ENCODE measurements around the gene RYR3. TPM values are rescaled to one million over a fixed set of nuclear protein-coding genes. Genes with fewer than 3 reads are reported as not detected.

Gene RYR3
- polyA plus RNA-seq, 5 donors: 6.2 to 12.0 (median 11.2) TPM

GRCh38 chr15:33872416-33873106 lies 561.8 kb downstream of the RYR3 start:
- no peak for DNase-seq

DNA sequence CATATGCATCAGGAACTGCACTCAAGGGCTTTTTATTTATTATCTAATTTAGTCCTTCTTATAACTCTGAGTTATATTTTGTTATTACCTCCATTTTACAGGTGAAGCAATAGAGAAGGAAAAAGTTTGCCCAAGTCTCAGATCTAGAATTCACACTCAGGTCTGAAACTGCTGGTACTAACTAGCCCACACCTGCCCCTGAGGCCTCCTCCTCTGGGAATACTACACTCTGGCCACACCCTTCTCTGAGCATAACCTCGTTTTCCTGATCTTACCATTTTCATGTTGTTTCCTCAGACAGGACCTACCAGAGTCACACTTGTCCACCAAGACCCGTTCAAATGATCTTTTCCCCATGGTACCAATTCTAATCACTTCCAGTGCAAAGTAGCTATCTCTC lies 563.4 kb downstream of the RYR3 start:
- DNase-seq: no peak

- DNase-seq: no peak
Measured at GRCh38 chr15:33882921-33883320, 572.2 kb downstream of the RYR3 start.

DNA sequence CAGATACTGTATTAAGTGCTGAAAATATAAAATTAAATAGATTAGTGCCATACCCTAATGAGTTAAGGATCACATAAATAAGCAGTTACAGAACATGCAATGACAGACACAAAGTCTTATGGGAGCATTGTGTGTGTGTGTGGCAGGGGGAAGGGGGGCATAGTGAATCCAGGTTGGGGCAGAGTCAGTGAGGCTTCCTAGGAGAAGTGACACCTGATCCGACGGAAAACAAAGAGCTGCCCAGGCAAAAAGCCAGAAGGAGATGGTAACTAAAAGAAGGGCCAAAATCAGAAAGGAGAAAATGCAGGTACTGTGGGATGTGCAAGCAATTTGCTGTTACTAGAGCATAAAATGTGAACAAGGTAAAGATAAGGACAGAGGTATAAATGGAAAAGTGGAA lies 577.4 kb downstream of the RYR3 start:
- DNase-seq: no peak

DNA sequence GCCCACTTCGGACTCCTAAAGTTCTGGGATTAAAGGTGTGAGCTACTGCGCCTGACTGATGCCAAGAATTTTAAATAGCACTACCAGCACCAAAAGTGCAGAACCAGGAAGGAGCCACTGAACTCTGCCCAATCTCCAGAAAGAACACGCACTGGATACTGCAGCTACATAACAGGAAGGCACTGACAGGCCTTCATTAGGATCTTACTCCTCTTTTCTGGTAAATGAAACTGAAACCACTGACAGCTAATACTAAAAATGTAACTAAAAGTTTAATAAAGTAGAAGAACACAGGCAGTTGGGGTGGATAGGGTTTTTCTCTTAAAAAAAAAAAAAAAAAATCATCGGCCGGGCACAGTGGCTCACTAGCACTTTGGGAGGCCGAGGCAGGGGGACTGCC lies 583.4 kb downstream of the RYR3 start:
- no peak for DNase-seq

DNA sequence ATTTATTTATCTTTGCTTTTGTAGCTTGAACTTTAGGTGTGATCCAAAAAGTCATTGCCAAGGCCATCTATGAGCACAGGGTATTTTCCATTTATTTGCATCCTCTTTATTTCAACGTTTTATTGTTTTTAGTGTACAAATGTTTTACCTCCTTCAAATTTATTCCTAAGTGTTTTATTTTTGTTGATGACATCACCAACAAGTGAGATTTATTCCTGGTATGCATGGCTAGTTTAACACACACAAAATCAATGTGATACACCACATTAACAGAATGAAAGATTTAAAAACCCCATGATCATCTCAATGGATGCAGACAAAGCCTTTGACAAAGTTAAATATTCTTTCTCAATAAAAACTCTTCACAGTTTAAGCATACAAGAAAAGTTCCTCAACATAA lies 591.3 kb downstream of the RYR3 start:
- DNase-seq: no peak

DNA sequence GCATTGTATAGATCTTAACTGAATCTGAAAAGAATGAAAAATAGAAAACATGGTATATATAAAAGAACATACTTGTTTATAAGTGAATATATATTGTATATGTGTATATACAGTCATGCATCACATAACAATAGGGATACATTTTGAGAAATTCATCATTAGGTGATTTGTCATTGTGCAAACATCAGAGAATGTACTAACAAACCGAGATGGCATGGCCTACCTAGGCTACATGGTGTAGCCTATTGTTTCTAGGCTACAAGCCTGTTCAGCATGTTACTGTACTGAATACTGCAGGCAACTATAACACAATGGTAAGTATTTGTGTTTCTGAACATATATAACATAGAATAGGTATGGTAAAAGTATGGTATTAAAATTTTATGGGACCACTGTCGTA lies 592.9 kb downstream of the RYR3 start:
- no peak for DNase-seq

DNA sequence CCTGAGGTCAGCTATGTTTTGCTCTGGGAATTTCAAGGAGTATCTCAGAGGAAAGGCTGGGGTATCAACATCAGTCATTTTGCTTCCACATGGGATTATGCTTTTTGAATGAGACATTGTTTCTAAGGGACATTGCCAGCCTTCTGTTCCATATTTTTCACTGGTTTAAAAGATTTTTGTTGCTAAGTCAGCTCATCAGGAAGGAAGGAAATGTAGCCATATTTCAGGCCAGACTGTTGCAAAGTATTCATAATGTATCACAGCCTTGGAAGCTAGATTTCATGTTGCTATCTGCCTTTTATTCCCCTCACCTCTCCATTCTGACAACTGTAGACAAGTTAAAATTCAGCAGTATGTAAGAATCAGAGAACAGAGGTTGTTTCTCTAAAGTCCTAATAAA lies 596.6 kb downstream of the RYR3 start:
- DNase-seq: peak in 1 of 2 donors; percentile 5

DNA sequence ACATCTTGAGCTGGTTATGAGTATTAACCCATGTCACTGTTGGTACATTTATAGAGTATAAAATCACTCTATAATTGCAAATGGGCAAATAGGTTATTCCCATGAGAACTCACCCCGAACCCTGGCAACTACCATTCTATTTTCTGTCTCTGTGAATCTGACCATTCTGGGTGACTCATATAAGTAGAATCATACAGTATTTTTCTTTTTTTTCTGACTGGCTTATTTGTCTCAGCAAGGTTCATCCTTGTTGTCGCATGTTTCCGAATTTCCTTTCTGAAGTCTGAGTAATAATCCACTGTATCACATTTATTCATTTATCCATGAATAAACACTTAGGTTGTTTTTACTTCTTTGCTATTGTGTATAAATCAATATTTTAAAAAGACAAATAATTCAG lies 597.6 kb downstream of the RYR3 start:
- no peak for DNase-seq

DNA sequence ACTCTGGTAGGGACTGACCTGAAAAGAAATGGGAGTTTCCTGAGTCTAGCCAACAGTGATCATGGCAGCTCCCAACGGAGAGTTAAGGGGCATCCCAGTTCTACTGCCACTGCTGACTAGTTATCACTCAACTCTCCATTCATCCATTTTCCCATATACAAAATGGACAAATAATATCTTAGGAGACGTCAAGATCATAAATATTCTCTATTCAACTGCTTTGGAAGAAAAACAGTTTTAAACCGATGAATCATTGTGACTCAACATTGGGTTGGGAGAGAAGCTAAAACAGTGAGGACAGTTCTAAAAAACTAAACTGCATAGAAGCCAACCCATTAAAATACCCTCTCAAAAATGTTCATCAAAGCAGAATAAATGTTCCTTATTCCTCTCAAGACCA lies 600.0 kb downstream of the RYR3 start:
- DNase-seq: no peak

DNA sequence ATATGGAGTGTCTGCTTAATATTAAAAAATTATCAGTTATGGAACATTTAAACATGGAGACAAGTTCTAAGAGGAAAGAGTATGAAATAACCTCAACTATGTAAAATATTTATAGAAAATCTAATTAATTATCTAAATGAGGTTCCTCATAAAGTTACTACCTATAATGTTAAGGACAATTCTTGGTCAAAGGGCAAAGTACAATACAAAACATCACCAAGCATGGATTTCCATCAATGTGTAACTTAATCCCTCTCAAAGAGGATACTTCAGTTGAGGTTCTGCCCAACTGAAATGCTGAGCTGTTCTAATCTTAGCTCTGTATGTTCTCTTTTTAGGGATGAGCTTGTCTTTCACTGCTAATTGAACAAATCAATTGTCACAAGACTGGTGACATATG lies 601.6 kb downstream of the RYR3 start:
- DNase-seq: no peak

GRCh38 chr15:33913459-33913858 lies 602.7 kb downstream of the RYR3 start:
- no peak for DNase-seq

Other genes with a start within 250 kb of the RYR3 start
- gene FMN1, start 116.3 kb upstream of the RYR3 start, polyA plus RNA-seq (ENCODE audit: insufficient read depth in 1 of 5, insufficient read length in 5 of 5, low replicate concordance in 1 of 5): 1 to 10 TPM; 3.1 to 9.4 (median 6.8) TPM